Epithelial cell of proximal tubule (primary cell): ENCODE measurements around the gene CDK18. TPM values are rescaled to one million over a fixed set of nuclear protein-coding genes. Genes with fewer than 3 reads are reported as not detected.

Experiments used
- DNase-seq: peaks from one replicate; pipeline ENCODE4 v3.0.0-alpha.2; 2011; ENCODE audit warnings: low read depth
- H3K4me3 ChIP-seq: 2 replicates; pipeline ENCODE4 v1.5.1; 2011; ENCODE audit warnings: low read depth, mild to moderate bottlenecking, low read length
- total RNA-seq: library from RNA; depleted of rRNA; stranded (reverse); fragments of >200 nt; gene quantifications from 2 replicates; pipeline ENCODE4 v1.2.3, GENCODE V29; 2015
- TF ChIP-seq, protein P1 (sequence below): conservative IDR thresholded peaks from 2 replicates; pipeline ENCODE4 v1.5.1; 2012; ENCODE audit warnings: low read depth, mild to moderate bottlenecking, low read length

CDK18 gene
- total RNA-seq, 1 donor from 2014 or later = 17.3 TPM

DNA sequence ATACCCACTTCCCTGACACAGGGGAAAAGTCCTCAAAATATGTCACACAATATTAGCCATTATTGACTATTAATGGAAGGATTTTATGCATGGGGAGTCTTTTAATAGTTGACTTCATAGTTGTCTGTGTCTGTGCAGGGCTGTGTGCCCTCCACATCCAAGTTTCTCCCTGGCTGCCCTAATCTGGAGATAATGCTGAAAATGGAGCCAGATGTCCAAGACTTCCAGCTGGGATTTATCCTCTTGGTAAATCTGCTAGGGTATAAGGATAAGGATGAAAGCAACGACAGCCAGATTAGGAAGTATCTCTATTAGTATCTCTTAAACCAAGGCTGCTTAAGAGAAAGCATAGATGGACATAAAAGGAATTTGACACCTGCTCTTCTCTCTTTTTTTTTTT lies 42.1 kb downstream of the CDK18 start:
- TF ChIP-seq, protein P1, sequence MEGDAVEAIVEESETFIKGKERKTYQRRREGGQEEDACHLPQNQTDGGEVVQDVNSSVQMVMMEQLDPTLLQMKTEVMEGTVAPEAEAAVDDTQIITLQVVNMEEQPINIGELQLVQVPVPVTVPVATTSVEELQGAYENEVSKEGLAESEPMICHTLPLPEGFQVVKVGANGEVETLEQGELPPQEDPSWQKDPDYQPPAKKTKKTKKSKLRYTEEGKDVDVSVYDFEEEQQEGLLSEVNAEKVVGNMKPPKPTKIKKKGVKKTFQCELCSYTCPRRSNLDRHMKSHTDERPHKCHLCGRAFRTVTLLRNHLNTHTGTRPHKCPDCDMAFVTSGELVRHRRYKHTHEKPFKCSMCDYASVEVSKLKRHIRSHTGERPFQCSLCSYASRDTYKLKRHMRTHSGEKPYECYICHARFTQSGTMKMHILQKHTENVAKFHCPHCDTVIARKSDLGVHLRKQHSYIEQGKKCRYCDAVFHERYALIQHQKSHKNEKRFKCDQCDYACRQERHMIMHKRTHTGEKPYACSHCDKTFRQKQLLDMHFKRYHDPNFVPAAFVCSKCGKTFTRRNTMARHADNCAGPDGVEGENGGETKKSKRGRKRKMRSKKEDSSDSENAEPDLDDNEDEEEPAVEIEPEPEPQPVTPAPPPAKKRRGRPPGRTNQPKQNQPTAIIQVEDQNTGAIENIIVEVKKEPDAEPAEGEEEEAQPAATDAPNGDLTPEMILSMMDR = no peak
- no peak for DNase-seq
- no peak overlapping the region for H3K4me3 ChIP-seq

DNA sequence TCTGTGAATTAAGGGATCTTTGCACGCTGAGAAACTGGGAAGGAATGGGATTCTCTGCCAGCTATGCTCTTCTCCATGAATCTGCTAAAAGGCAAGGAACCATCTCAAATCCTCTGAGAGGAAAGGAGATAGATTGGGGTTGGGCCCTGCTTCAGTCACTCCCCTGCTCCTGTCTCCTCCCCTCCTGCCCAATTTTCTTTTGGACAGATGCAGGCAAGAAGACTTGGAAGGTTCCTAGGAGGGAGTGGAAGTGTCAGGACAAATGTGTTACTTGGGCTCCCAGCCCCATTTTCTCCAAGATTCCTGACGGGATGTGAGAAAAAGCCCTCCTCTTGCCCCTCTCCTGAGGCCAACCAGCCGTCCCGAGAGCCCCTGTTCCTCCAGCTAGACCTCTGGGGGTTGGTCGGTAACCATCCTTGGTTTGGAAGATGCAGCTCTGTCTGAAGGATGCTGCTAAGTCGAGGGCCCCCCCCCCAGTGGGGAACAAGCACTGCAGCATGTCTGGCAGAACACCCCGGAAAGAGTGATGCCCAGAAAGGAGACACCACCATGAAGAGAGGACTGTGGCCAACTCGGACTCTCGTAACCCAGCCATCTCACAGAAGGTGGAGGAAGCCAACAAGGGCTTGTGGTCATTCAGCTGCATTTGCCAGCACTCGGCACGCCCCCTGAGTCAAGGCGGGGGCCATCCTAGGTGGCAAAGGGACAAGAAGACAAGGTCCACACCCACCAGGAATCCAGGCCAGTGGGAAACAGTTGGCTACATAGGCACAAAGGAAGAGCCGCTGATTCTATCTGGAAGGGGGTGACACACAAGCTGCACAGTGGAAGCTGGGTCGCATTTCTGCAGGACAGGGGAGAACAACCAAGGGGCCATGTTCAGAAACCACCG lies 43.7 kb downstream of the CDK18 start:
- DNase-seq = no peak
- TF ChIP-seq, protein P1 = no peak
- H3K4me3 ChIP-seq = no peak overlapping the region

DNA sequence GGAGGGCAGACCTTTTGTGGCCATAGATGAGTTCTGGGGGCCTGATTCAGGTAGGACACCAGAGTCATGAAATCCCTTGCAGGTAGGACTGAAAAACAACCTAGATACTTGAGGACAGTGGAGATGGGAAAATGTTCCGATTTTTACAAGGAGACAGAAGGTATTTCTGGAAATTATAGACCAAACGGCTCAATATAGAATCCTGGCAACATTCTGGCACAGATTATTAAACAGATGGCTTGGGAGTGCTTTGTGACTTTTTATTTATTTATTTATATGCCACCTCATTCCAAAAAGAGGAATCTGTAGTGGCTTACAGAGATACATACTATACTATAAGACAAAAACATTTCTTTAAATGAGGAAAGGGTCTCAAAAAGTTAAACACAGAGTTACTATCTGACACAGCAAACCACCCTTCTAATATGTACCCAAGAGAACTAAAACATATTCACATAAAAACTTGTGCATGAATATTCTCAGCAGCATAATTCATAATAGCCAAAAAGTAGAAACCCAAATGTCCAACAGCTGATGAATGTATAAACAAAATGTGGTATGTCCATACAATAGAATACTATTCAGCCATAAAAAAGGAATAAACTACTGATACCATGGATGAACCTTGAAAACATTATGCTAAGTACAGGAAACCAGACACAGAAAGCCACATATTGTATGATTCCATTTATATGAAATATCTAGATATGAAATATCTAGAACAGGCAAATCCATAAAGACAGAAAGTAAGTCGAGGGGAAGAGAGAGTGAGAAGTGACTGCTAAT lies 49.8 kb downstream of the CDK18 start:
- no peak for DNase-seq
- TF ChIP-seq, protein P1 = no peak
- H3K4me3 ChIP-seq = no peak overlapping the region

DNA sequence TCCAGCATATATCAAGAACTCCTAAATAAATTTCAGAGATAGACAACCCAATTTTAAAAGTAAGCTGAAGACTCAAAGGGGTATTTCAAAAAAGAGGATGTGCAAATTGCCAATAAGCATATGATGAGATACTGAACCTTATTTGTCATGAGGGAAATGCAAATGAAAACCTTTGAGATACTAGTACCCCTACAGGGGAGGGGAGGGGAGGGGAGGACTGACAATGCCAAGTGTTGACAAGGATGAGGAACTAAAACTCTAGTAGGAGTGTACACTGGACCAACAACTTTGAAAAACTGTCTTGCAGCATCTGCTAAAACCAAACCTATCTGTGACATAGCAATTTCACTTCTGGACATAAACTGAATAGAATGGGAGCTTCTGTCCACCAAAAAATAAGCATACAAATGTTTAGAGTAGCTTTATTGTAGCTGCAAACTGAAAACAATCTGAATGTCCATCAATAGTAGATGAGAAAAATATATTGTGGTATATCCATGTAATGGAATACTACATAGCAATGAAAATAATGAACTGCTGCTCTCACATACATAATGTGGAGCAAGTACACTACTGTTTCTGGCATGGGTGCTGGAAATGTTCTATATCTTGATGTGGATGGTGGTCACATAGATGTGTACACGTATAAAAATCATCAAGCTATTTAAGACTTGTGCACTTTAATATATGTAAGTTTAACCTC lies 57.2 kb downstream of the CDK18 start:
- no peak overlapping the region for H3K4me3 ChIP-seq
- no peak for DNase-seq
- TF ChIP-seq, protein P1 = no peak

DNA sequence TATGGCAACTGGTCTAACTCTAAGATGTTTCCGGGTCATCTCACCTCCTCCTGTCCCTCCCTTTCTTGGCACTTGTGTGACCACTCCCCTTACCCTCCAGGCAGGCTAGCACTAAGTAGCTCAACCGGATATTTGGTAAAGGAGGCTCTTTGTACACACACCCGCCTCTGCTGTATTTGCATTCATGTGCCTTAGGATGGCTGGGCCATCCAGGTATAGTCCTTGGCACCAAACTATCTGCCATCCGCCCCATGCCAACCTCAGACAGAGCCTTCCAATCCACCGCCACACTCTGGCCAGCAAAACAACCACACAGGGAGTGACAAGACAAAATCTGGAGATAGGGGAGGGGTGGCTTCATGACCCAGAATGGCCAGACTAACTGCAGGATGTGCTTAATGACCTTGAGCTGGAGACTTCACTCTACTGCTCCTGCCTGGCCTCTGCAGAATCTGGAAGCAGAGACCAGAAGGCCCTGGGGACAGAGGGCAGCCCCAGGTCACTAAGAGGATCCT lies 59.5 kb downstream of the CDK18 start:
- TF ChIP-seq, protein P1 = no peak
- no peak overlapping the region for H3K4me3 ChIP-seq
- no peak for DNase-seq

DNA sequence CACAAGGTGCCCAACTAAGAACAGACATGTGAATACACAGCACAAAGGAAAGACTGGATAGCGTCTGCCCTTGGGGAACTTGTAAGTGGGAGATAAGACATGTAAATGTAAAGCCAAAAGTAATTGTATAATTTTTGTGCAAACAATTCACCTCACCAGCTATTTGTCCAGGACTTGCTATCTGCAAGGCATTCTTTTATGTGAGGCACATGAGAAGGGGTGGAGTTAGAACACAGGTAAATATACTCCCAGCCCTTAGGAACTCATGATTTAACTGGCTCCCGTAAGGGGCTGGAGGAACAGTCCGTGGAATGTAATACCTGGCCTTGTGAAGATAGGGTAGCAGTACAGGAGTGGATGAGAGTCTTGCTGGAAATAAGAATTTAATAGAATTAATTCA lies 61.3 kb downstream of the CDK18 start:
- no peak for DNase-seq
- no peak overlapping the region for H3K4me3 ChIP-seq
- TF ChIP-seq, protein P1 = no peak
